Measurements from ENCODE around the gene LONRF3. TPM values are rescaled to one million over a fixed set of nuclear protein-coding genes. Genes with fewer than 3 reads are reported as not detected.
"Not testable (repeated sequence)": the region's sequence is repeated elsewhere in the genome, so short reads cannot be mapped to it uniquely, and the experiment has no call there.

LONRF3 gene
- total RNA-seq, 1 experiment from 2014 or later = 0.06 TPM

DNA sequence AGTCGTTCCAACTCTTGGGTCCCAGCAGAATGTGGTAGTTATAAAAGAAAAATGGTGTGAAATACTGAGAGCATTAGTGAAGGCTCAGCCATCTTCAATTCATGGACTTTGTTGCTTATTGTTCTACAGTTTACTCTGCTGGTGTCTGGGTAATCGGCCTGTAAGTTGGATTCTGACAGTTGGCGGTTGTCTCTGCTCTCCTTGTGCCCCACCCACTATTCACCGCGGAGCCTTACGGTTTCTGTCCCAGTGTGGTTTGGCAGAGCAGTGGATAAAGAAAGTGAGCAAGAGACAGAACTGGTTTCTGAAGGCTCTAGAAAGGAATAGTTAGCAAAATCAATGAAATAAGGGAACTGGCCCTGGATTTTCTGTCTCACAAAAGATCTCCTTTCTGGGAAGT, 9.1 kb downstream of the LONRF3 start:
- no peak for DNase-seq (ENCODE audit: low read depth)

DNA sequence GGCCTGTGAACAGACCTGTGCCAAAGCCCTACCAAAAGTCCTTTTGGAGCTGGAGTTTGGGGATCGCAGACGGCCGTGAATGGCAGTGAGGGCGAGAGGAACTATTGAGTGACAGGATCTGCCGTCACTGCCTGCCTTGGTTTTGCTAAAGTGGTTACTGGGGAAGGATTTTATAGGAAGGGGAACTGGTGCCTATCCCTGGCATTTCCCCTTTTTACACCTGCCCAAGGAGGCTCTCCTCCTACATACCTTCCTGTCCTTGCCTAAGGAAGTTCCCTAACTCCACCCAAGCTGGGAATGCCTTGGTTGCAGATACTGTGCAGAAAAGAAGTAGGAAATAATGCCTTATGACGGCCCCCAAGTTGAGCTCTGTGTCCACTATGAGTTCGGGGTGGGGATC, 14.5 kb downstream of the LONRF3 start:
- DNase-seq (ENCODE audit: low read depth) = no peak

DNA sequence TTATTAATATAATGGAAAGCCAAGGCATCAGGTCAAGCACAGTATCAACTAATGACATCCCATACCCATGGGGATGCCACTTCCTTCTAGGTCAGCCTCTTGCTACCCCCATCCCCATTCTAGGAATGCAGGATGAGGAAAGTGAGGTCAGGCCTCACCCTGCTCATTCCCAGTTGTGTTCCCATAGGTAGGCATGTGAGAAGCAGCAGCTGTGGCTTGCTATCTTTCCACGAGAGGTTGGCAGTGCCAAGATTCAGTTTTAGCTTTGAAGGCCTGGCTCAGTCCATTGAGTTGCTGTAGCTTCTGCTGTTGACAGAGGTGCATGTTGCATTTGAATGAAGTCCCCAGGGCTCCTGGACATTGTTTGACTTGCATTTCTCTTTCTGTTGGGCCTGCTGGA, 15.5 kb downstream of the LONRF3 start:
- no peak for DNase-seq (ENCODE audit: low read depth)

DNA sequence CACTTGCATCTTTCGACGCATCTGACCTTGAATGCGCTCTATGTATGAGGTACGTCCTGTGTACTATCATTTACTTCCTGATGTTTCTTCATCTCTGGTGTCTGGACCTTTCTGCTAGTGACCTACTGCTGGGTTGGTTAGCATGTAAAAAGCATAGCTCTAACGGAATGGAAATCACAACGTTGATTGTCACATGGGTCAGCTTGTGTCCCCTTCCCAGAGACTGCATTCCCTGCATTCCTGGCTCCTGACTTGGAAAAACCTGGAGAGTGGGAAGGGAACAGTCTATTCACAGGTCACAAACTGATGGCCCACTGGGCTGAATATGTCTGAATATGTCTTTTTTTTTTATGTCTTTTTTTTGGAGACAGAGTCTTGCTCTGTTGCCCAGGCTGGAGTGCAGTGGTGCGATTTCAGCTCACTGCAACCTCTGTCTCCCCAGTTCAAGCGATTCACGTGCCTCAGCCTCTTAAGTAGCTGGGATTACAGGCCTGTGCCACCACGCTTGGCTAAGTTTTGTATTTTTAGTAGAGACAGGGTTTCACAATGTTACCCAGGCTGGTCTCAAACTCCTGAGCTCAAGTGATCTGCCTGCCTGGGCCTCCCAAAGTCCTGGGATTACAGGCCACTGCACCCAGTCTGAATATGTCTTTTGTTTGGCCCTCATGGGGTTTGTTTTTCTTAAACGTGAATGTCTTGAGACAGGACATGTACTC, 16.3 kb downstream of the LONRF3 start:
- DNase-seq (ENCODE audit: low read depth) = no peak

DNA sequence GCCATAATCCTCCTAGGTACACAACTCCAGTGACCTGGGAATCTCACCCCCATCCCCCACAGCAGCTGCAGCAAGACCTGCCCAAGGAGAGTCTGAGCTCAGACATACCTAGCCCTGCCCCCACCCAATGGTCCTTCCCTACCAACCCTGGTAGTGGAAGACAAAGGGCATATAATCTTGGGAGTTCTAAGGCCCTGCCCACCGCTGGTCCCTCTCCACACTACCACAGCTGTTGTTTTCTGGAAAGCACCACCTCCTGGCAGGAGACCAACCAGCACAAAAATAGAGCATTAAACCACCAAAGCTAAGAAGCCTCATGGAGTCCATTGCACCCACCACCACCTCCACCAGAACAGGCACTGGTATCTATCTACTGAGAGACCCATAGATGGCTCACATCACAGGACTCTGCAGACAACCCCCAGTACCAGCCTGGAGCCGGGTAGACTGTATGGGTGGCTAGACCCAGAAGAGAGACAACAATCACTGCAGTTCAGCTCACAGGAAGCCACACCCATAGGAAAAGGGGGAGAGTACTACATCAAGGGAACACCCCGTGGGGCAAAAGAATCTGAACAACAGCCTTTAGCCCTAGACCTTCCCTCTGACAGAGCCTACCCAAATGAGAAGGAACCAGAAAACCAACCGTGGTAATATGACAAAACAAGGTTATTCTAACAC, 18.2 kb downstream of the LONRF3 start:
- not testable (repeated sequence) for DNase-seq (ENCODE audit: low read depth)

DNA sequence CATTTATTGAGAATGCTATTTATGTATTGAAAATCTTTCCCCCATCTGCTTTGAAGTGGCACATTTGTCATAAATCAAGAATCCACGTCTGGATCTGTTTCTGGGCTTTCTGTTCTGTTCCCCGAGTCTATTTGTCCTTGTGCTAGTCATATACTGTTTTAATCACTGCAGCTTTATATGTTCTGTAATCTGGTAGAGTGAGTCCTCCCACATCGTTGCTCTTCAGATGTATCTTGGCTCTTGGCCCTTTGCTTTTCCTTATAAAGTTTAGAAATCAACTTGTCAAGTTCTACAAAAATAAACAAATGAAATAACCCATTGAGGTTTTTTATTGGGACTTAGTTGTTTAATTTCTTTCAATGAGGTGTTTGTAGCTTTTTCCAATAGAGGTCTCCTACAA, 29.0 kb downstream of the LONRF3 start:
- DNase-seq (ENCODE audit: low read depth) = no peak

DNA sequence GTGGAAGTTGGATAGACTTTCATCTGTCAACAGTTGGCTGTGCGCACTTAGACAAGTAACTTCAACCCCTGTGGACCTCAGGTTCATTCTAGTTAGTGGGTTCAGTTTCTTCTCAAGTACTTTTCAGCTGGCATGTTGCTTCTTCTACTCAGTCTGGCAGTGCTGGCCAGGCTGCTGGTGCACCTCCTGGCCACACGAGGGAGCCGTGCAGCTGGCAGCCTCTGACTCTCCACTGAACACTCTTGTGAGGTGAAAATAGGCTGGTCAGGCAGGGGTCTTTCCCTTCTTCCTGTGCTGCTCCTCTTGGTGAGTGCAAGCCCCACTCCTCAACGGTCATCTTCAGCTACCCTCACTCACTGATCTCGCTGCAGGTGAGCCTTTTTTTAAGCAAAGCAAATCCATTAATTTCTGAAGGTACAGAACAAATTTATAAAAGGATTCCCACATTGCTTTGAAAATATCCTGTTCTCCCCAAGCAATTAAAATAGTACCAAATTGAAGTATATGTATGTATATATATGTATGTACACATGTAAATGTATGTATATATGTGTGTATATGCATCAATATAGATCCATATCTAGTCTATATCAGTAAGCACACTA, 30.6 kb downstream of the LONRF3 start:
- DNase-seq (ENCODE audit: low read depth) = peak; percentile 4

DNA sequence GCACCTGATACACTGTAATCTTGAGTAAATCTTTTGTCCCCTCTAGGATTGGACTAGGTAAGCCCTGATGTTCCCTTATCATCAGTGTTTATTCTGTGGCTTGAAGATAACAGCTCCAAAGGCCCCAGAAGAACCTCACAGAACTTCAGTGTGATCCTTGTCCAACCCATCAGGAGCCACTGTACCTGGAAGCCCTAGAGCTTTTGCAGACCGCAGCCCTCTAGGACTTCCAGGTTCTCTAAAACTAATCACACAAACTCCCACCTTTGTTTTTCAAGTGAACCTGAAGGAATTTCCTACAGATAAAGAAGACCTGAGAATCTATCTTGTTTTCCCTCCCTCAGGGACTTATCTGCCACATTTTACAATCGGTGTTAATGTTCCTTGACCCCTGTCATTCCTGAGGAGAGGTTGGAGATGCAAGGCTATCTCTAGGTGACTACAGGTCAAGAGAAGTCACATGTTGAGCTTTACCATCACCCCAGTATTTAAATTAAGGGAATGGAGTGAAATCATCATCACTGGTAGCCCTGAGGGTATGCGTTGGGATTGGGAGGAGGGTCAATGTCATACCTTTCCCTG, 32.9 kb downstream of the LONRF3 start:
- DNase-seq (ENCODE audit: low read depth) = no peak

DNA sequence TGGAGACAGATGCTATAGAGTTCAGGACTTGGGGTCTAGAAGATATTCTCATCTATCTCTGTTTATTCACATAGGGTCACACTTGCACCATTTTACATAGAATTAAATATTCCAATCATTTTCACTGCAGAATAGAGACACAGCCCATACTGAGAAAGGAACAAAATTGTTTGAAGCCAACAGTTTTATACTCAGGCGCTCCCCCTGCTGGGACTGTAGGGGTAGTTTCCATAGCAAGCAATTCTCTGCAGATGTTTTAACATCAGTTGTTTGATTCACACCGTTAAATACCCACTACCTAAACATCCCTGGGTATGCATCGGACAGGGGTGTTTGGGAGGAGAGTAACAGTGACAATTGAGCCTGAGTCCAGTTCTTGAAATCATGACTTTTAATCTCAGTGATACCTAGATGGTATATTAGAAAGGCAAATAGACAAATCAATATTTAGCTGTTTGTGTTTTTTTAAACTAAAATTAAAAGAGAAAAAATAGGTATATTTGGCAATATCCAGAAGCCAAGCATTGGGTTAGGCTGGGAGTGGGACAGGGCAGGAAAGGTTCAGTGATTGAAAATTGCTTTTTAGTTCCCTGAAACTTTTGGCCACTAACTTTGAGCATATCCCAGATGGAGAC, 33.8 kb downstream of the LONRF3 start:
- peak; percentile 1 for DNase-seq (ENCODE audit: low read depth)

DNA sequence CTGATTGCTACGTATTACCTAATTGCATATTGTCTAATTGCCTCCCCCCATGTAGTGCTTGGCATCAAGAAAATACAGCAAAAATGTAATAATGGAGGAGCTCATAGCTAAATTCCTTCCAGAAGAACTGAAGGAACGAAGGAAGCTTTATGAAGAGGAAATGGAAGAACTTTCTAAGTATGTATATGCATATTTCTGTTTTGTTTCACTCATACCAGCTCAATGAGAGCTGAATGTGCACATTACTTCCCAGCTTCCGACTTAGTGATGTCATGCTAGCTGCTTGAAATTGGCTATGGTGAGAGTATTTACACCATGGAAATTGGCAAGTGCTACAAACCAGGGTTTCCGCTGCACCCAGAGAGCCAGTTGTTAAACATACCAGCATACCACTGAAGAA, 34.7 kb downstream of the LONRF3 start:
- DNase-seq (ENCODE audit: low read depth) = no peak

DNA sequence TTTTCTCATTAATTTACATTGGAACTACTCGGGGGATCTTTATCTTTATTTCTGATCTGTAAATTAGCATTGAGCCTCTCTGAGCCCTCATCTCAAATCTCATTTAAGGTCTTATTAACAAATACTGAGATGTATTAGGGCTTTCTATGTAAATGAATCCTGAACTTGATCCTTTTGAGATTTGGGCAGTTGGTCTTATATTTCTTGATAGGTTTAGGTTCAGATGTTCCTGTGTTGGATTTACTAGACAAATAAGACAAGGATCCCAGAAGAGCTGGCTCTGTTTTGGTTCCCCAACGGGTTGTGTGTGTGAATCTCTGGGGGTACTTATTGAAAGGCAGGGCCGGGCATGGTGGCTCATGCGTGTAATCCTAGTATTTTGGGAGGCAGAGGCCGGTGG, 36.1 kb downstream of the LONRF3 start:
- no peak for DNase-seq (ENCODE audit: low read depth)

DNA sequence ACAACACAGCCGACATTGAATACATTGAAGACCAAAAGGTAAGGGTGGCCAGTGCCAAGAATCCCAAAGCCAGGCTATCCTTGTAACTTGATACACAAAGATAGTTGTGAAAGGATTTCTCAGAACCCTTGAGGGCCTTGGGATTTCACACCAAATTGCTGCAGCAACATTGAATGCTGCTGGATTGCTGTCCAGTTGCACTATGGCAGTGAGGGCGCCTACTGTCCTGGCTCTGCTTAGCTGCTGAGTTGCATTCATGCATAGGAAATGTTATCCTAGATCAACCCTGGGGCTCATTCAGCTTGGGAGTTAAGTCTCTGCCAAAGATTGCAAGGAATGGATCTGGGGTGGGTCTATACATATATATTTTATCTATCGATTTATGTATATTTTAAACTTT, 38.7 kb downstream of the LONRF3 start:
- no peak for DNase-seq (ENCODE audit: low read depth)

DNA sequence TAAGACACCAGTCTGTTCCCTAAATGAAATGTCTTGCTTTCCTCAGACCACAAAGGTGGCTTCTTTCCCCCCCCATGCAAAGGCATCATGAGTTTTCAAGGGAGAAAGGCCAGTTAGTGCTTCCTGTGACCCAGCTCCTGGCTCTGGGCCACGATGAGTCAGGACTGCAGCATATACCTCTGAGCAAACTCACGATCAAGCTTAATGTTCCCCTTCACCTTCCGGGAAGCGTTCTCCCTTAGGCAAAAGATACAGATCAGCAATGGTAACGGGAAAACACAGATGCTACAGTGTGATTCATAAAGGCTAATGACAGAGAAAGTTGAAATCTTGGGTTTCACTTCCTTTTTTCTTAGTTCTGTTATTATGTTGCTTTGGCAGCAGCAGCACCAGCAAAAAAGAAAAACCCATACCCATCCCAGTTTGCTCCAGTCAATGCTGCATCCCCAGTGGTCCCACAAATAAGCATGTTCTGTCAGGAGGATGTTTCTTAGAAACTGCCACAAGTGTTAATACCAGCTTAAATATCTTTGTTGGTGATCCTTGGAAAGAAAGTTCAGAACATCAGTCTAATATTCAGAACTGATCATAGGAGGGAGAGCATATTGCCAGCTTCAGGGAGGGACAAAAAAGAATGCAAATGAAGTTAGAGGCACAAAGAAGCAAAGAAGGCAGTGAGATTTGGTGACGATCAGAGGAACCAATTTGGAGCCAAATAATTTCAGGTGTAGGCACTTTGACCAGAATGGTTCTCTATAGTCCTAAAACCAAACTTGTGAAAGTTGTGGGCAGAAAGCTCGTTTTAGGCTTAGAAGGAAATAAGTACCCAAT, 41.2 kb downstream of the LONRF3 start:
- DNase-seq (ENCODE audit: low read depth) = peak; percentile 37

DNA sequence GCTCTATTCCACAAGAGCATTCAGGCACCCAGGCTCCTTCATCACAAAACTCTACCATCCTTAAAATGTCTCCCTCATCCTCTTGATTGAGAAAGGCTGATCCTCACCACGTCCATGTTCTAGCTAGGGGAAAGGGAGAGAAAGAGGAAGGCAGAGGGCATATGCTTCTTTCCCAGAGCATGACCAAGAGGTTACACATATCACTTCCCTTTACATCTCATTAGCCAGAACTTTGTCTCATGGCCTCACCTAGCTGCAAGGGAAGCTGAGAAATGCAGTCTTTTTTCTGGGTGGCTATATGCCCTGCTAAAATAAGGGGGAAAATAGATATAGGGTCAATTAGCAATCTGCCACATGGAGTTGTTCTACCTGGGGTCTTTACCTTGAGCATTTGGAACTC, 42.7 kb downstream of the LONRF3 start:
- DNase-seq (ENCODE audit: low read depth) = no peak

DNA sequence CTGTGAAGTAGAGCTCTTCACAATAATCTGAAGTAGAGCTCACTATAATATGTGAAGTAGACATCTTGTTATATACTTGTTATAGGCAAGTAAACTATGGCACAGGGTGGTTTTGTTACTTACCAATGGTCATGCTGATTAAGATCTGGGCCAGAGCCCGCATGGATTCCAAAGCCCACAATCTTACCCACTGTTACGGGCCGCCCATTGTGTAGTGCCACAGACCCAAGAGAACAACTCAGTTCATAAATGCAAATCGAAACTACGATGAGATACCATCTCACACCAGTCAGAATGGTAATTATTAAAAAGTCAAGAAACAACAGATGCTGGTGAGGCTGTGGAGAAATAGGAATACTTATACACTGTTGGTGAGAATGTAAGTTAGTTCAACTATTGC, 51.5 kb downstream of the LONRF3 start:
- DNase-seq (ENCODE audit: low read depth) = no peak

DNA sequence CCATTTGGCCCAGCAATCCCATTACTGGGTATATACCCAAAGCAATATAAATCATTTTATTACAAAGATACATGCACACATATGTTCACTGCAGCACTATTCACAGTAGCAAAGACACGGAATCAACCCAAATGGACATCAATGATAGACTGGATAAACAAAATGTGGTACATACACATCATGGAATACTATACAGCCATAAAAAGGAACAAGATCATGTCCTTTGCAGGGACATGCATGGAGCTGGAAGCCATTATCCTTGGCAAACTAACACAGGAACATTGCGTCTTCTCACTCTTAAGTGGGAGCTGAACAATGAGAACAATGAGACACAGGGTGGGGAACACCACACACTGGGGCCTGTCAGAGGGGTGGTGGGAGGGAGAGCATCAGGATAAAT, 51.9 kb downstream of the LONRF3 start:
- not testable (repeated sequence) for DNase-seq (ENCODE audit: low read depth)

DNA sequence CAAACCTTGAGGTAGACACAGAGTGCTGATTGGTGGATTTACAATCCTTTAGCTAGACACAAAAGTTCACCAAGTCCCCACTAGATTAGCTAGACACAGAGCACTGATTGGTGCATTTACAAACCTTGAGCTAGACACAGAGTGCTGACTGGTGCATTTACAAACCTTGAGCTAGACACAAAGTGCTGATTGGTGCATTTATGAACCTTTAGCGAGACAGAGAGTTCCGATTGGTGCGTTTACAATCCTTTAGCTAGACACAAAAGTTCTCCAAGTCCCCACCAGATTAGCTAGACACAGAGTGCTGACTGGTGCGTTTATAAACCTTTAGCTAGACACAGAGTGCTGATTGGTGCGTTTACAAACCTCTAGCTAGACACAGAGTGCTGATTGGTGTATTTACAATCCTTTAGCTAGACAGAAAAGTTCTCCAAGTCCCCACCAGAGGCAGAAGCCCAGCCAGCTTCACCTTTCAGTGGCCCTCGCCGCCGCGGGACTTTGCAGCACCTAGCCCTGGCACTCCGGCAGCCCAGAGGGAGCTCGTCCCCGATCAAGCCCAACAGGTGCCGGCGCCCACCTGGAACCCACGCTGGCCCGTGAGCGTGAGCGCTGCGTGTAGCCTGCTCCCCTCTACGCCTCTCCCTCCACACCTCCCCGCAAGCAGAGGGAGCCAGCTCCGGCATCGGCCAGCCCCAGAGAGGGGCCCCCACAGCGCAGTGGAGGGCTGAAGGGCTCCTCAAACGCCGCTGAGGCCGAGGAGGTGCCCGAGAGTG, 53.7 kb downstream of the LONRF3 start:
- DNase-seq (ENCODE audit: low read depth) = not testable (repeated sequence)

DNA sequence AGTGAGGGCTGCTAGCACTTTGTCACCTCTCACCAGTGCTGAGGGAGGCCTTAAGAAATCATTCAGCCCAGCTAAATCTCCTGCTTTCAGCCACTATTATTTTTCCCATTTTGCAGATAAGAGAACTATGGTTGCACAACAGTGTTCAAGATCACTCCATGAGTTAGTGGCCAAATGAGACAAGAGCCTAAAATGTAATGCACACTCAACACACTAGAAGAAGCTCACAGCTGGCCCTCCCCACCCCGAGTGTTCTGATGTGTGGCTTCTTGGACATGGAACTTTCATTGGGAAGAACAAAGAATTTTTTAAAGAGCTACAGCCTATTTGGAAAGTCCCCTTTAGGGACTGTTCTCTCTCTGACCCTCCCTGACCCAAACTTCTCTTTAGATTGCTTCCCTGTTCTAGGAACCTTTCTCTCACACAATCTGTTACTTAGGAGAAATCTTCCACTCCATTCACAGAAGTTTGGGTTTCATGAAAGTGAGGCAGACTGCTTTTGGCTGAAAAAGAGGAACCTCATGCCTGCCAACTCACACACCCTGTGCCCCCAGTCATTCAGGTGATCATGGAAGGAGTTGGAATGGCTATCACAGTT, 54.4 kb downstream of the LONRF3 start:
- DNase-seq (ENCODE audit: low read depth) = no peak

DNA sequence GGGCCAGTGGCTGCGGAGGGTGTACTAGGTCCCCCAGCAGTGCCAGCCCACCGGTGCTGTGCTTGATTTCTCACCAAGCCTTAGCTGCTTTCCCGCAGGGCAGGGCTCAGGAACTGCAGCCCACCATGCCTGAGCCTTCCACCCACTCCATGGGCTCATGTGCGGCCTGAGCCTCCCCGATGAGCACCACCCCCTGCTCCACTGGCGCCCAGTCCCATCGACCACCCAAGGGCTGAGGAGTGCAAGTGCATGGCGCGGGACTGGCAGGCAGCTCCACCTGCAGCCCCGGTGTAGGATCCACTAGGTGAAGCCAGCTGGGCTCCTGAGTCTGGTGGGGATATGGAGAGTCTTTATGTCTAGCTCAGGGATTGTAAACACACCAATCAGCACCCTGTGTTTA, 55.2 kb downstream of the LONRF3 start:
- DNase-seq (ENCODE audit: low read depth) = not testable (repeated sequence)

DNA sequence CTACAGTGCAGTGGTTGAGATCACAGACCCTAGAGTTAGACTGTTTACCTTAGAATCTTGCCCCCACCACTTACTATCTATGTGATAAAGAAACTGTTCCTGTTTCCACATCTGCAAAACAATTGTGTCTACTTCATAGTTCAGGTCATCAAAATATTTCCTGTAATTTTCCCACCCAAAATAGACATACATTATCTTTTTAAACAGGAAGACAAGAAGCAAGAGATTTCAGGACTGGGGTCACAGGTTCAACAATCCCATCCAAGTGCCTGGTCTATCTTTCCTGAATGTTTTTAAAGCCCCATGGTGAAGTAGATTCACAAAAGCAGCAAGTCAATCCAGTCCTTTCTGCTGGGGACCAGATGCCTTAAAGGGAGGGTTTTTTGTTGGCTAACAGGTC, 56.6 kb downstream of the LONRF3 start:
- DNase-seq (ENCODE audit: low read depth) = no peak
